Sigmoid colon (tissue), 4 donors: ENCODE results near the gene MAN2A1.

Experiments used
- POLR2A ChIP-seq, 2 donors: fragments of 450-650 bp; IDR thresholded peaks; one replicate each; pipeline ENCODE4 v1.6.1; 2016; ENCODE audit warnings: antibody characterized with exemption in 2 of 2, mild to moderate bottlenecking in 2 of 2, moderate library complexity in 2 of 2
- POLR2AphosphoS5 ChIP-seq, 4 donors: sonication (generic); formaldehyde crosslinking; IDR thresholded peaks; one replicate each; pipeline ENCODE4 v1.6.1; 2017; ENCODE audit warnings: antibody characterized with exemption in 4 of 4
- TF ChIP-seq, protein P1 (sequence below), 4 experiments: fragments of 450-650 bp in 3 of 4; fragments of 200-600 bp in 1 of 4; IDR thresholded peaks; one replicate each; pipeline ENCODE4 v1.5.1; 2016 to 2019; ENCODE audit warnings: antibody characterized with exemption in 4 of 4, mild to moderate bottlenecking in 3 of 4, moderate library complexity in 2 of 4

DNA sequence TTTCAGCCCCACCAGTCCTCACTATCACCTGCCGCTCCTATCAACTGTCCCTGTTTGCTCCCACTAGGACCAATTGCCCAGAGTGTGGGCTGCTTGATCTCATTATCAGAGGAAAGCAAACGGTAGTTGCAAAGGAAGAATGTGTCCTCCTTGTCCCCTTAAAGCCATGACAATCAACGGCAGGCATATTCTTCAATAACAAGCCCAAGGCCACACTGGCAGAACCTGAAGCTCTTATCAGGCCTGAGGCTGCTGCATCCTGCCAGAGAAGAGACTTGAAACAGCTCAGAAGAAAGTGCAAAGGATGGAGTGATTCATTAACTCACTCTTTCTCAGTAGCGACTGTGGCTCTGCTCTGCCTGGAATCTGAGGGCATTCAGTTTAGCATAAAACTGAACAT lies 39.2 kb upstream of the MAN2A1 start:
- no peak for TF ChIP-seq POLR2A (IDR thresholded peaks at IDR 0.05)
- TF ChIP-seq, protein P1, sequence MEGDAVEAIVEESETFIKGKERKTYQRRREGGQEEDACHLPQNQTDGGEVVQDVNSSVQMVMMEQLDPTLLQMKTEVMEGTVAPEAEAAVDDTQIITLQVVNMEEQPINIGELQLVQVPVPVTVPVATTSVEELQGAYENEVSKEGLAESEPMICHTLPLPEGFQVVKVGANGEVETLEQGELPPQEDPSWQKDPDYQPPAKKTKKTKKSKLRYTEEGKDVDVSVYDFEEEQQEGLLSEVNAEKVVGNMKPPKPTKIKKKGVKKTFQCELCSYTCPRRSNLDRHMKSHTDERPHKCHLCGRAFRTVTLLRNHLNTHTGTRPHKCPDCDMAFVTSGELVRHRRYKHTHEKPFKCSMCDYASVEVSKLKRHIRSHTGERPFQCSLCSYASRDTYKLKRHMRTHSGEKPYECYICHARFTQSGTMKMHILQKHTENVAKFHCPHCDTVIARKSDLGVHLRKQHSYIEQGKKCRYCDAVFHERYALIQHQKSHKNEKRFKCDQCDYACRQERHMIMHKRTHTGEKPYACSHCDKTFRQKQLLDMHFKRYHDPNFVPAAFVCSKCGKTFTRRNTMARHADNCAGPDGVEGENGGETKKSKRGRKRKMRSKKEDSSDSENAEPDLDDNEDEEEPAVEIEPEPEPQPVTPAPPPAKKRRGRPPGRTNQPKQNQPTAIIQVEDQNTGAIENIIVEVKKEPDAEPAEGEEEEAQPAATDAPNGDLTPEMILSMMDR (IDR thresholded peaks at IDR 0.05): no peak
- TF ChIP-seq POLR2AphosphoS5 (IDR thresholded peaks at IDR 0.05): no peak
